Measurements from ENCODE around the gene CTXND2. TPM values are rescaled to one million over a fixed set of nuclear protein-coding genes. Genes with fewer than 3 reads are reported as not detected.
A peak's percentile ranks its signal among the peaks of the same experiment; 100 is the strongest.

The CTXND2 gene
- total RNA-seq, 1 donor from 2014 or later: not detected

GRCh38 chr1:150922519-150922975, 35.6 kb downstream of the CTXND2 start:
- Mint-ChIP-seq H3K27me3 (ENCODE audit: insufficient read depth, low read depth) (peaks cover 8% of the 10 kb centered on the region), H3K9me3 (no peaks in the 10 kb centered on the region), H3K36me3 (peaks cover 6% of the 10 kb centered on the region), H3K27ac (no peak overlapping the region), H3K4me3 (no peak overlapping the region), H3K4me1 (peaks cover 19% of the 10 kb centered on the region)
- H3K27me3 ChIP-seq: no peaks in the 10 kb centered on the region
- peak; percentile 82 for DNase-seq (ENCODE audit: low spot score)
- peak overlapping the region; percentile 39 for H2AFZ ChIP-seq (replicated peaks)
- H3K4me1 ChIP-seq: no peaks in the 10 kb centered on the region
- H3K27ac ChIP-seq: no peak overlapping the region
- TF ChIP-seq CTCF (IDR thresholded peaks at IDR 0.05) (peak; percentile 84), EZH2 (IDR thresholded peaks at IDR 0.05) (no peak), EZH2phosphoT487 (IDR thresholded peaks at IDR 0.05) (no peak)
- no peaks in the 10 kb centered on the region for H3K9me3 ChIP-seq (ENCODE audit: low read depth)
- H3K79me2 ChIP-seq (ENCODE audit: low read depth): peaks cover 11% of the 10 kb centered on the region
- H4K20me1 ChIP-seq (ENCODE audit: low read depth): no peaks in the 10 kb centered on the region
- peaks cover 19% of the 10 kb centered on the region for H3F3A ChIP-seq (ENCODE audit: low read depth)
- no peak overlapping the region for H3K4me2 ChIP-seq
- no peaks in the 10 kb centered on the region for H3K36me3 ChIP-seq
- H3K9ac ChIP-seq: no peak overlapping the region
- no peak overlapping the region for H3K4me3 ChIP-seq

GRCh38 chr1:150925080-150925479, 38.1 kb downstream of the CTXND2 start:
- Mint-ChIP-seq H3K4me3 (peak overlapping the region; percentile 43), H3K36me3 (peaks cover 26% of the 10 kb centered on the region), H3K4me1 (peaks cover 23% of the 10 kb centered on the region), H3K27me3 (ENCODE audit: insufficient read depth, low read depth) (peaks cover 8% of the 10 kb centered on the region), H3K27ac (no peak overlapping the region), H3K9me3 (peaks cover 3% of the 10 kb centered on the region)
- H3F3A ChIP-seq (ENCODE audit: low read depth): peaks cover 26% of the 10 kb centered on the region
- H3K27ac ChIP-seq: no peak overlapping the region
- TF ChIP-seq EZH2phosphoT487 (IDR thresholded peaks at IDR 0.05) (no peak), EZH2 (IDR thresholded peaks at IDR 0.05) (no peak), CTCF (IDR thresholded peaks at IDR 0.05) (no peak)
- H3K4me3 ChIP-seq: no peak overlapping the region
- H4K20me1 ChIP-seq (ENCODE audit: low read depth): no peaks in the 10 kb centered on the region
- H3K9me3 ChIP-seq (ENCODE audit: low read depth): no peaks in the 10 kb centered on the region
- no peaks in the 10 kb centered on the region for H3K27me3 ChIP-seq
- DNase-seq (ENCODE audit: low spot score): no peak
- H3K36me3 ChIP-seq: peaks cover 15% of the 10 kb centered on the region
- H3K79me2 ChIP-seq (ENCODE audit: low read depth): peaks cover 25% of the 10 kb centered on the region
- H3K4me2 ChIP-seq: no peak overlapping the region
- H3K4me1 ChIP-seq: no peaks in the 10 kb centered on the region
- H2AFZ ChIP-seq (replicated peaks): no peak overlapping the region
- H3K9ac ChIP-seq: no peak overlapping the region

- H3K27me3 Mint-ChIP-seq (ENCODE audit: insufficient read depth, low read depth): peaks cover 10% of the 10 kb centered on the region
- H3K4me3 Mint-ChIP-seq: peak within 1 kb of the TSS; percentile 99
- H3F3A ChIP-seq (ENCODE audit: low read depth): peaks cover 26% of the 10 kb centered on the region
- H3K79me2 ChIP-seq (ENCODE audit: low read depth): peaks cover 32% of the 10 kb centered on the region
- DNase-seq (ENCODE audit: low spot score): peak; percentile 95
- H3K4me1 Mint-ChIP-seq: peaks cover 23% of the 10 kb centered on the region
- H3K4me3 ChIP-seq: peak within 1 kb of the TSS; percentile 73
- peak within 1 kb of the TSS; percentile 99 for H3K27ac Mint-ChIP-seq
- peak within 1 kb of the TSS; percentile 90 for H2AFZ ChIP-seq (replicated peaks)
- H3K27ac ChIP-seq: peak within 1 kb of the TSS; percentile 63
- H3K36me3 ChIP-seq: peaks cover 21% of the 10 kb centered on the region
- H4K20me1 ChIP-seq (ENCODE audit: low read depth): no peaks in the 10 kb centered on the region
- H3K4me2 ChIP-seq: peak within 1 kb of the TSS; percentile 94
- no peak for TF ChIP-seq EZH2 (IDR thresholded peaks at IDR 0.05)
- TF ChIP-seq CTCF (IDR thresholded peaks at IDR 0.05): no peak
- no peak for TF ChIP-seq EZH2phosphoT487 (IDR thresholded peaks at IDR 0.05)
- no peaks in the 10 kb centered on the region for H3K9me3 ChIP-seq (ENCODE audit: low read depth)
- H3K27me3 ChIP-seq: no peaks in the 10 kb centered on the region
- peak within 1 kb of the TSS; percentile 54 for H3K9ac ChIP-seq
- peaks cover 8% of the 10 kb centered on the region for H3K9me3 Mint-ChIP-seq
- peaks cover 33% of the 10 kb centered on the region for H3K36me3 Mint-ChIP-seq
- H3K4me1 ChIP-seq: no peaks in the 10 kb centered on the region
Measured at GRCh38 chr1:150926097-150926741, 39.3 kb downstream of the CTXND2 start, which contains the start of gene SETDB1. Gene SETDB1, plus strand, starts transcription at chr1:150926363. Its CDS starts 1,352 bp downstream, at chr1:150927715.
